Panc1 (cell line): ENCODE data around the gene UQCC2.

Experiments
- CTCF ChIP-seq: fragments of 450-650 bp; IDR thresholded peaks from 2 replicates; pipeline ENCODE4 v1.5.1; 2017; ENCODE audit warnings: mild to moderate bottlenecking
- POLR2AphosphoS5 ChIP-seq: IDR thresholded peaks from 2 replicates; pipeline ENCODE4 v1.6.1; 2012; ENCODE audit warnings: mild to moderate bottlenecking, low read depth, low read length, moderate library complexity
- REST ChIP-seq, 2 experiments: IDR thresholded peaks; 2 replicates each; pipeline ENCODE4 v1.6.1; 2011 to 2012; ENCODE audit warnings: low read depth in 2 of 2, control low read depth in 1 of 2, low read length in 1 of 2, mild to moderate bottlenecking in 1 of 2, moderate library complexity in 1 of 2; ENCODE audit not compliant: insufficient read depth in 1 of 2
- TCF7L2 ChIP-seq: IDR thresholded peaks from 2 replicates; pipeline ENCODE4 v1.6.1; 2011; ENCODE audit warnings: mild to moderate bottlenecking, low read depth, low read length, inconsistent platforms

GRCh38 chr6:33731035-33731434, 19.5 kb upstream of the UQCC2 start:
- no peak for TF ChIP-seq CTCF
- TF ChIP-seq POLR2AphosphoS5: no peak
- no peak for TF ChIP-seq TCF7L2
- TF ChIP-seq REST (IDR thresholded peaks at IDR 0.05; ENCODE audit: insufficient read depth in 1 of 2, low read depth in 2 of 2, low read length in 1 of 2): no peak
